ENCODE results near the gene VAMP2.

GRCh38 chr17:8161289-8162232 lies 1.2 kb downstream of the VAMP2 start:
- TF ChIP-seq, protein P1, sequence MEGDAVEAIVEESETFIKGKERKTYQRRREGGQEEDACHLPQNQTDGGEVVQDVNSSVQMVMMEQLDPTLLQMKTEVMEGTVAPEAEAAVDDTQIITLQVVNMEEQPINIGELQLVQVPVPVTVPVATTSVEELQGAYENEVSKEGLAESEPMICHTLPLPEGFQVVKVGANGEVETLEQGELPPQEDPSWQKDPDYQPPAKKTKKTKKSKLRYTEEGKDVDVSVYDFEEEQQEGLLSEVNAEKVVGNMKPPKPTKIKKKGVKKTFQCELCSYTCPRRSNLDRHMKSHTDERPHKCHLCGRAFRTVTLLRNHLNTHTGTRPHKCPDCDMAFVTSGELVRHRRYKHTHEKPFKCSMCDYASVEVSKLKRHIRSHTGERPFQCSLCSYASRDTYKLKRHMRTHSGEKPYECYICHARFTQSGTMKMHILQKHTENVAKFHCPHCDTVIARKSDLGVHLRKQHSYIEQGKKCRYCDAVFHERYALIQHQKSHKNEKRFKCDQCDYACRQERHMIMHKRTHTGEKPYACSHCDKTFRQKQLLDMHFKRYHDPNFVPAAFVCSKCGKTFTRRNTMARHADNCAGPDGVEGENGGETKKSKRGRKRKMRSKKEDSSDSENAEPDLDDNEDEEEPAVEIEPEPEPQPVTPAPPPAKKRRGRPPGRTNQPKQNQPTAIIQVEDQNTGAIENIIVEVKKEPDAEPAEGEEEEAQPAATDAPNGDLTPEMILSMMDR (IDR thresholded peaks at IDR 0.05): no peak
- TF ChIP-seq POLR2A (IDR thresholded peaks at IDR 0.05): no peak
